Measurements from ENCODE around the gene ZBTB16.

The ZBTB16 gene

GRCh38 chr11:114293201-114293711 is 233.7 kb downstream of the ZBTB16 start:
- DNase-seq (ENCODE audit: low read depth in 1 of 2, low spot score in 1 of 2) = no peak

DNA sequence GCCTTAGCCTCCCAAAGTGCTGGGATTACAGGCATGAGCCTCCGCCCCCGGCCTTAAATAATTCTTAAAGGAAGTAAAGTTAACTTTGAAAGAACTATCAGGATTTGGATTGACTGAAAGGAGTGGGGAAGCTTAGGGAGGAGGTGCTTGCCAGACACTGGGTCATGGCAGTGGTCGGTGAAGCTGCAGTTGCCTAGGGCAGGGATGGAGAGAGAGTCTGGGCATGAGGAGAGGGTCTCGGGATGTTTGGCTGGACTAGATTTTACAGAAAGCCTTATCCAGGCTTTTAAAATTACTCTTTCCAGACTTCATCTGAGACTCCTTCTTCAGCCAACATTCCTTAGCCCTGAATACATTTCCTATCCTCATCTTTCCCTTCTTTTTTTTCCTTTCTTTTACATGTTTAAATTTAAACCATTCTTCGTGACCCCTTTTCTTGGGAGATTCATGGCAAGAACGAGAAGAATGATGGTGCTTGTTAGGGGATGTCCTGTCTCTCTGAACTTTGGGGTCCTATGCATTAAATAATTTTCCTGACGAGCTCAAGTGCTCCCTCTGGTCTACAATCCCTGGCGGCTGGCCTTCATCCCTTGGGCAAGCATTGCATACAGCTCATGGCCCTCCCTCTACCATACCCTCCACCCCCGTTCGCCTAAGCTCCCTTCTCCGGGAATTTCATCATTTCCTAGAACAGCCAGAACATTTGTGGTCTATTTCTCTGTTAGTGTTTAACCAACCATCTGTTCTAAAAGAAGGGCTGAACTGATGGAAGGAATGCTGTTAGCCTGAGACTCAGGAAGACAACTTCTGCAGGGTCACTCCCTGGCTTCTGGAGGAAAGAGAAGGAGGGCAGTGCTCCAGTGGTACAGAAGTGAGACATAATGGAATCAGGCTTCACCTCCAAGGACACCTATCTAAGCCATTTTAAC is 236.4 kb downstream of the ZBTB16 start, which contains the start of gene NNMT:
Gene NNMT (plus strand): TSS at position 724 of the 929 bp plus-strand sequence. CDS start 158 bp downstream, at position 882.
- DNase-seq (ENCODE audit: low read depth in 1 of 2, low spot score in 1 of 2) = no peak

DNA sequence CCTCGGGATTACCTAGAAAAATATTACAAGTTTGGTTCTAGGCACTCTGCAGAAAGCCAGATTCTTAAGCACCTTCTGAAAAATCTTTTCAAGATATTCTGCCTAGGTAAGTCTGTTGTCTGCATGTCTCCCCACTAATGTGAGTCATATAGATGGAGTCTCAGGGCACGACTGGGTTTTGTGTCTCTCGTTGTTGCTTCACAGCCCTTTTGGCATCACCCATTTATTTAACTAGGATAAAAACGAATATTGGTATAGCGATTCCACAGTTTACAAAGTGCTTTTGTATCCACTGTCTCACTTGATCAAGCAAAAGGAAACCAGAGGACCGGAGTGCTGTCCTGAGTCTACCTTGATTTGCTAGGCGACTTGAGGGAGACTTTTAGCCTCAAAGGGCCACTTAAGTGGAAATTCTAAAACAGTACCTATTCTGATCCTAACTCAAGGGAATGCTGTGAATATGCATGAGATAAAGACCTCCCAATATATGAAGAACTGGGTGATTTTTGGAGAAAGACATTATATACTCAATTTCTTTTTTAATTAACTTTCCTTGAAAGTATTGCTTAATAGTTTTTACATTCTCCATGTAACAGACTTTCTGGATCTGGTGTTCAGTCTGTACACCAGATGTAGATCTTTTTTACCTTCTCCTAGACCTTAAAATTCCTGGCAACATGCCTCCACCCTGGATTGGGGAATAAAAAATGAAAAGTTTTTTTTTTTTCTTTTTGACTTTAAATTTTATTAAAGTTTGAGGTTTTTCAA is 237.3 kb downstream of the ZBTB16 start:
- DNase-seq (ENCODE audit: low read depth in 1 of 2, low spot score in 1 of 2) = no peak

DNA sequence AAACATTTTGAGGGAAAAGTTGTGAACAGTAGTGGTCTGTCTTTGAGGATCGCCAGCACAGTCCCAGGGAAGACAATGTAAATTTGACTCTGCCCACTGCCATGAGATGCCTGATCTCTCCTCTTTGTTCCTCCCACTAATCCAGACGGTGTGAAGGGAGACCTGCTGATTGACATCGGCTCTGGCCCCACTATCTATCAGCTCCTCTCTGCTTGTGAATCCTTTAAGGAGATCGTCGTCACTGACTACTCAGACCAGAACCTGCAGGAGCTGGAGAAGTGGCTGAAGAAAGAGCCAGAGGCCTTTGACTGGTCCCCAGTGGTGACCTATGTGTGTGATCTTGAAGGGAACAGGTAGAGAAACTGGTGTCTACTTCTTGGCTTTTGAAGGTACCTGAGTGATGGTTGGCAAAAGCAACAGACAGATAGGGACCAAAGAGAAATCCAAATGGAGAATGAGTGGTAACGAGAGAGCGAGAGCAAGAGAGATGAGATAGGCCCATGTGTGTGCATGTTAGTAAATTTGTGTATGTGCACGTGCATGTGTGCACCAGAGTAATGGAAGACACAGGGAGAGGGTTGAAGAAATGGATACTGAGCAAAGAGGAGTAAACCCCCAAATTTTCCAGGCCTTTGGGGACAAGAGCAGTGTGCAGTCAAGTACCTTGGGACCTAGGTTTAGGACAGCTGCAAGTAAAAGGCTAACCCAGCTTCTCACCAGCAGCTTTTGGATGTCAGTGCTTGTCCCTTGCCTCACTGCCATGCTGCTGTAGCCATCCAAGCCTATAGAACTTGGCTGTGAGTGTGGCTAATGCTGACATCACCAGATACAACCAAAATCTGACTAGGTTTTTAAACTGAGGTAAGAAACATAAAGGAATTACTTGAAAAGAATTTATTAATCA is 238.5 kb downstream of the ZBTB16 start:
- DNase-seq (ENCODE audit: low read depth in 1 of 2, low spot score in 1 of 2) = no peak

DNA sequence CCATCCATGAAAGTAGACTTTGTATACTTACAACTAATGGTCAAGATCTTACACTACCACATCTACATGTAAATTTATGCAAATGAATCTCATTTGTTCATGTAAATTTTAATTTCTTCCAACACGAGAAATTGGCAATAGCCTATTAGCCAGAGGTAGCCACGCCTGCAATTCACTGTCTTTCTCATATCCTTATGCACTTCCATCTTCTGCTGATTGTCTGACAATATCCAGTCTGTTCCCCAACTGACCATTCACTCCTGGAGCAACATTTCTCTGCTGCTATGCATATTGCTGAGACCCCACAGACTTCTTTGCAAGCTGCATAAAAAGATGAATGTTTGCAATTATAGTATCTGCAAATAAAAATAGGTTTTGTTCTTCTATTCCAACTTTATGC is 239.2 kb downstream of the ZBTB16 start:
- DNase-seq (ENCODE audit: low read depth in 1 of 2, low spot score in 1 of 2) = no peak

All from activated CD4-positive, alpha-beta T cell treated with anti-CD3 and anti-CD28 coated beads, Interleukin-2, amount 50 U/mL, for 24 hours (primary cell).